SH-SY5Y (cell line): ENCODE measurements around the gene HOXD9.

Experiments
- GATA2 ChIP-seq: IDR thresholded peaks from 2 replicates; pipeline ENCODE4 v1.6.1; 2011; ENCODE audit warnings: mild to moderate bottlenecking, low read depth, low read length
- GATA3 ChIP-seq: IDR thresholded peaks from 2 replicates; pipeline ENCODE4 v1.6.1; 2011; ENCODE audit warnings: low read depth, mild to moderate bottlenecking, low read length, moderate library complexity

DNA sequence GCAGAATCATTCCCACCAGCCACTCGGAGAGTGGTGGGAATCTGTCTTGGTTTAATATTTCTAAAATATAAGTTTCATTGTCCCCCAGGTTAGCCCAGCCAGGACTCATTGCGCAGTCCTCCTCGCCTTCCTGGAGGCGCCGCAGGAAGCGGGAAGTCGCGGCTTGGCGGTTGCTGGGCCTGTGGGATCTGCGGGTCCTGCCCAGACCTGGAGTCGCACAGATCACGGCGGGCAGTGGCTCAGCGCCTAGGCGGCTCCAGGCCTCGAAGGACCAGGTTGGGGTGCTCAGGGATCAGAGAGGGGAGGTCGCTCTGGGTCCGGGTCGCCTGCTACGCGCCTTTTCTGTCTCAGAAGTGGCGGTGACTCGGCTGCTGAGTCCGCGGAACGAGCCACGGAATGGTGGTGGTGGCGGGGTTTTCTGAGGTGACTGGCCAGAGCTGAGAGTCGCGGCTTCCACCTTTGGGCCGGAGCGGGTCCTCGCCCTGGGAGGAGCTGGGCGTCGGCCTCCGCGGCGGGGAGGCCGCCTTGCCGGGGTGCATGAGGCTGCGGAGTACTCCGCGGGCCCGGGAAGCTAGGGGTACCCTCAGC is 37.2 kb downstream of the HOXD9 start:
- TF ChIP-seq GATA2: no peak
- TF ChIP-seq GATA3: no peak
